ENCODE data around the gene STK26. TPM values are rescaled to one million over a fixed set of nuclear protein-coding genes. Genes with fewer than 3 reads are reported as not detected.

STK26 gene
- total RNA-seq, 3 donors from 2014 or later: 12.8 to 19.2 (median 15.0) TPM

GRCh38 chrX:132037479-132037993, 14.4 kb downstream of the STK26 start:
- H3K27me3 ChIP-seq: peaks cover 0 to 49% of the 10 kb centered on the region in 2 donors
- no peaks in the 10 kb centered on the region for H3K9me3 ChIP-seq
- no peaks in the 10 kb centered on the region for H3K4me1 ChIP-seq
- no peak for DNase-seq (ENCODE audit: low spot score in 2 of 2)
- H3K36me3 ChIP-seq: no peaks in the 10 kb centered on the region
- H3K27ac ChIP-seq: no peak overlapping the region
- H3K4me3 ChIP-seq: no peak overlapping the region
- intact Hi-C loops (cut with DNase I; ENCODE audit: low total_unique reads): no loop called here
- TF ChIP-seq POLR2A (IDR thresholded peaks at IDR 0.05) (no peak), POLR2AphosphoS5 (IDR thresholded peaks at IDR 0.05) (no peak)
- TF ChIP-seq, protein P1, sequence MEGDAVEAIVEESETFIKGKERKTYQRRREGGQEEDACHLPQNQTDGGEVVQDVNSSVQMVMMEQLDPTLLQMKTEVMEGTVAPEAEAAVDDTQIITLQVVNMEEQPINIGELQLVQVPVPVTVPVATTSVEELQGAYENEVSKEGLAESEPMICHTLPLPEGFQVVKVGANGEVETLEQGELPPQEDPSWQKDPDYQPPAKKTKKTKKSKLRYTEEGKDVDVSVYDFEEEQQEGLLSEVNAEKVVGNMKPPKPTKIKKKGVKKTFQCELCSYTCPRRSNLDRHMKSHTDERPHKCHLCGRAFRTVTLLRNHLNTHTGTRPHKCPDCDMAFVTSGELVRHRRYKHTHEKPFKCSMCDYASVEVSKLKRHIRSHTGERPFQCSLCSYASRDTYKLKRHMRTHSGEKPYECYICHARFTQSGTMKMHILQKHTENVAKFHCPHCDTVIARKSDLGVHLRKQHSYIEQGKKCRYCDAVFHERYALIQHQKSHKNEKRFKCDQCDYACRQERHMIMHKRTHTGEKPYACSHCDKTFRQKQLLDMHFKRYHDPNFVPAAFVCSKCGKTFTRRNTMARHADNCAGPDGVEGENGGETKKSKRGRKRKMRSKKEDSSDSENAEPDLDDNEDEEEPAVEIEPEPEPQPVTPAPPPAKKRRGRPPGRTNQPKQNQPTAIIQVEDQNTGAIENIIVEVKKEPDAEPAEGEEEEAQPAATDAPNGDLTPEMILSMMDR (IDR thresholded peaks at IDR 0.05): no peak

- DNase-seq (ENCODE audit: low spot score in 2 of 2): no peak
- TF ChIP-seq POLR2AphosphoS5 (IDR thresholded peaks at IDR 0.05): no peak
- TF ChIP-seq POLR2A (IDR thresholded peaks at IDR 0.05): no peak
- TF ChIP-seq, protein P1 (IDR thresholded peaks at IDR 0.05): no peak
- intact Hi-C loops (cut with DNase I; ENCODE audit: low total_unique reads): no loop called here
- Histone ChIP-seq H3K27ac (no peak overlapping the region), H3K27me3 (peaks cover 0 to 36% of the 10 kb centered on the region in 2 donors), H3K4me1 (no peaks in the 10 kb centered on the region), H3K4me3 (no peak overlapping the region), H3K9me3 (no peaks in the 10 kb centered on the region), H3K36me3 (no peaks in the 10 kb centered on the region)
Measured at GRCh38 chrX:132040066-132040465, 17.0 kb downstream of the STK26 start.

DNA sequence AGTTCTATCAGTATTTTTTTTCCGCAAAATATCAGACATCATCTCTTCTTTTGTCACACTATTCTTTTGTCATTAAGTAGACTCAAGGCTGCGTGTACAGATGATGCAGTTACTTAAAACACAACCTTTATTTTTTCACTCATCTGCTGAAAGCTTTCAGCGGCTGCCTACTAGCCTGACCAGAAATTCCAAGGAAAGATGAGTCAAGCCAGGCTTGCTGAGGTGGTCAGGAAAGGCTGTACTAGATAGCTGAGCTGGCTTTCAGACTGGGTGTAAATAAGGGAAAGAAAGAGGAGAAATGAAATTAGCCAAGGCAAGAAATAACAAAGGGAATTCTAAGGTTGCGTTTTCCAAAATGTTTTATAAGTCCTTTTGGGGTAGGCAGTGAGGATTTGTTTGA, 17.9 kb downstream of the STK26 start:
- Histone ChIP-seq H3K4me1 (no peaks in the 10 kb centered on the region), H3K27me3 (peaks cover 0 to 36% of the 10 kb centered on the region in 2 donors), H3K4me3 (no peak overlapping the region), H3K27ac (no peak overlapping the region), H3K36me3 (no peaks in the 10 kb centered on the region), H3K9me3 (no peaks in the 10 kb centered on the region)
- intact Hi-C loops (cut with DNase I; ENCODE audit: low total_unique reads): no loop called here
- DNase-seq (ENCODE audit: low spot score in 2 of 2): no peak
- TF ChIP-seq POLR2A (IDR thresholded peaks at IDR 0.05): no peak
- TF ChIP-seq, protein P1 (IDR thresholded peaks at IDR 0.05): no peak
- TF ChIP-seq POLR2AphosphoS5 (IDR thresholded peaks at IDR 0.05): no peak

DNA sequence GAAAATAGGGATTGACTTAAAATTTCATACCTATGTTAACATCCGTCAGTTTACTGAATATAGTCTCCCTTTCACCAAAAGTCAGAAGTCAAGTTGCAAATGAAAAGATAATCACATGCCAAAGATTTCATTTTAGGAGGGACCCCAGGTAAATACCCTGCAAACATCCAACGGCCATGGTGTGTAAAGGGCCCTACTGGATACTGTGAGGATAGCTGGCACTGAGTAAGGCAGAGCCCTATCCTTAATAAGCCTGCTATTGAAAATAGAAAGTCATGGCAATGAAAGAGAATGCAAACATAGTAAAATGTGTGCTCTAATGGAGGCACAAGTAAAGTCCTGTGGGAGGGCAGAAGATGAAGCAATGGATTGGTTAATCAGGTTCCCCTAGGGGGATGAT, 20.9 kb downstream of the STK26 start:
- Histone ChIP-seq H3K4me3 (no peak overlapping the region), H3K36me3 (no peaks in the 10 kb centered on the region), H3K9me3 (no peaks in the 10 kb centered on the region), H3K27ac (no peak overlapping the region), H3K4me1 (no peaks in the 10 kb centered on the region), H3K27me3 (peaks cover 0 to 26% of the 10 kb centered on the region in 2 donors)
- no peak for DNase-seq (ENCODE audit: low spot score in 2 of 2)
- intact Hi-C loops (cut with DNase I; ENCODE audit: low total_unique reads): no loop called here
- TF ChIP-seq POLR2A (IDR thresholded peaks at IDR 0.05): no peak
- TF ChIP-seq, protein P1 (IDR thresholded peaks at IDR 0.05): no peak
- no peak for TF ChIP-seq POLR2AphosphoS5 (IDR thresholded peaks at IDR 0.05)

- no peak for DNase-seq (ENCODE audit: low spot score in 2 of 2)
- peaks cover 0 to 24% of the 10 kb centered on the region in 2 donors for H3K27me3 ChIP-seq
- H3K4me3 ChIP-seq: no peak overlapping the region
- H3K27ac ChIP-seq: no peak overlapping the region
- no peaks in the 10 kb centered on the region for H3K36me3 ChIP-seq
- H3K4me1 ChIP-seq: no peaks in the 10 kb centered on the region
- intact Hi-C loops (cut with DNase I; ENCODE audit: low total_unique reads): no loop called here
- H3K9me3 ChIP-seq: no peaks in the 10 kb centered on the region
- TF ChIP-seq, protein P1 (IDR thresholded peaks at IDR 0.05): no peak
- no peak for TF ChIP-seq POLR2A (IDR thresholded peaks at IDR 0.05)
- TF ChIP-seq POLR2AphosphoS5 (IDR thresholded peaks at IDR 0.05): no peak
Measured at GRCh38 chrX:132044953-132045352, 21.9 kb downstream of the STK26 start.
